ENCODE data around the gene INHBC. TPM values are rescaled to one million over a fixed set of nuclear protein-coding genes. Genes with fewer than 3 reads are reported as not detected.

Gene INHBC
- total RNA-seq, 1 experiment from 2014 or later = 0.35 TPM

- H3K36me3 ChIP-seq (ENCODE audit: low read depth) = no peaks in the 10 kb centered on the region
- no peak overlapping the region for H3K27ac ChIP-seq
- H3K27me3 ChIP-seq (ENCODE audit: insufficient read depth, low read depth) = no peaks in the 10 kb centered on the region
- no peak overlapping the region for H2AFZ ChIP-seq
- H3K4me2 ChIP-seq = no peak overlapping the region
- no peaks in the 10 kb centered on the region for H3K9me2 ChIP-seq (ENCODE audit: insufficient read depth)
- no TSS peak for BruUV-seq (replicated peaks)
- intact Hi-C loops (cut with micrococcal nuclease; ENCODE audit: unreplicated experiment) = no loop called here
- no peaks in the 10 kb centered on the region for H3K79me2 ChIP-seq (ENCODE audit: low read depth)
- ChIA-PET POLR2A (ENCODE audit: unreplicated experiment) (no interaction called here), CTCF (no interaction called here)
- H3K9me3 ChIP-seq (ENCODE audit: insufficient read depth, low read depth) = no peaks in the 10 kb centered on the region
- no peak for DNase-seq
- no peak overlapping the region for H3K4me3 ChIP-seq
- H4K20me1 ChIP-seq (ENCODE audit: insufficient read depth) = no peaks in the 10 kb centered on the region
- H3F3A ChIP-seq (ENCODE audit: insufficient read depth, low read depth) = peaks cover 5% of the 10 kb centered on the region; the same call in 1 of the 2 replicates
- peaks cover under 1% of the 10 kb centered on the region; the same call in 1 of the 2 replicates for H3K4me1 ChIP-seq (replicated peaks; ENCODE audit: insufficient read depth)
- TF ChIP-seq, protein P1, sequence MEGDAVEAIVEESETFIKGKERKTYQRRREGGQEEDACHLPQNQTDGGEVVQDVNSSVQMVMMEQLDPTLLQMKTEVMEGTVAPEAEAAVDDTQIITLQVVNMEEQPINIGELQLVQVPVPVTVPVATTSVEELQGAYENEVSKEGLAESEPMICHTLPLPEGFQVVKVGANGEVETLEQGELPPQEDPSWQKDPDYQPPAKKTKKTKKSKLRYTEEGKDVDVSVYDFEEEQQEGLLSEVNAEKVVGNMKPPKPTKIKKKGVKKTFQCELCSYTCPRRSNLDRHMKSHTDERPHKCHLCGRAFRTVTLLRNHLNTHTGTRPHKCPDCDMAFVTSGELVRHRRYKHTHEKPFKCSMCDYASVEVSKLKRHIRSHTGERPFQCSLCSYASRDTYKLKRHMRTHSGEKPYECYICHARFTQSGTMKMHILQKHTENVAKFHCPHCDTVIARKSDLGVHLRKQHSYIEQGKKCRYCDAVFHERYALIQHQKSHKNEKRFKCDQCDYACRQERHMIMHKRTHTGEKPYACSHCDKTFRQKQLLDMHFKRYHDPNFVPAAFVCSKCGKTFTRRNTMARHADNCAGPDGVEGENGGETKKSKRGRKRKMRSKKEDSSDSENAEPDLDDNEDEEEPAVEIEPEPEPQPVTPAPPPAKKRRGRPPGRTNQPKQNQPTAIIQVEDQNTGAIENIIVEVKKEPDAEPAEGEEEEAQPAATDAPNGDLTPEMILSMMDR (conservative IDR thresholded peaks at IDR 0.05) = no peak
- no peak for TF ChIP-seq EZH2 (IDR thresholded peaks at IDR 0.05; ENCODE audit: low read depth)
These were observed 14.8 kb downstream of the INHBC start for GRCh38 chr12:57449375-57449774.

- Histone ChIP-seq H3K79me2 (ENCODE audit: low read depth) (no peaks in the 10 kb centered on the region), H3K27ac (no peak overlapping the region), H3K9me3 (ENCODE audit: insufficient read depth, low read depth) (no peaks in the 10 kb centered on the region), H4K20me1 (ENCODE audit: insufficient read depth) (no peaks in the 10 kb centered on the region), H3K36me3 (ENCODE audit: low read depth) (no peaks in the 10 kb centered on the region), H3K9me2 (ENCODE audit: insufficient read depth) (no peaks in the 10 kb centered on the region), H3K4me2 (no peak overlapping the region), H3F3A (ENCODE audit: insufficient read depth, low read depth) (peaks cover 2% of the 10 kb centered on the region; the same call in 1 of the 2 replicates), H3K4me3 (no peak overlapping the region), H3K4me1 (replicated peaks; ENCODE audit: insufficient read depth) (peaks cover 7% of the 10 kb centered on the region), H3K27me3 (ENCODE audit: insufficient read depth, low read depth) (no peaks in the 10 kb centered on the region), H2AFZ (no peak overlapping the region)
- no TSS peak for BruUV-seq (replicated peaks)
- ChIA-PET POLR2A (ENCODE audit: unreplicated experiment) (no interaction called here), CTCF (no interaction called here)
- intact Hi-C loops (cut with micrococcal nuclease; ENCODE audit: unreplicated experiment) = loop anchor here (10.0 kb wide), 1 partner anchor 455 kb away; no protein-coding TSS in a partner anchor
- DNase-seq = no peak
- no peak for TF ChIP-seq EZH2 (IDR thresholded peaks at IDR 0.05; ENCODE audit: low read depth)
- TF ChIP-seq, protein P1 (conservative IDR thresholded peaks at IDR 0.05) = no peak
These were observed 15.5 kb downstream of the INHBC start for GRCh38 chr12:57450057-57450456.

GRCh38 chr12:57451233-57451778, 16.7 kb downstream of the INHBC start:
- H3K4me1 ChIP-seq (replicated peaks; ENCODE audit: insufficient read depth) = peaks cover 20% of the 10 kb centered on the region
- no peak overlapping the region for H3K4me3 ChIP-seq

More at GRCh38 chr12:57451233-57451778, 16.7 kb downstream of the INHBC start:
- TF ChIP-seq EZH2 (IDR thresholded peaks at IDR 0.05; ENCODE audit: low read depth) = no peak
- TF ChIP-seq, protein P1 (conservative IDR thresholded peaks at IDR 0.05) = no peak
- no TSS peak for BruUV-seq (replicated peaks)
- H3K36me3 ChIP-seq (ENCODE audit: low read depth) = no peaks in the 10 kb centered on the region
- no peak overlapping the region for H3K27ac ChIP-seq
- no peaks in the 10 kb centered on the region for H3F3A ChIP-seq (ENCODE audit: insufficient read depth, low read depth)
- no peaks in the 10 kb centered on the region for H4K20me1 ChIP-seq (ENCODE audit: insufficient read depth)
- H2AFZ ChIP-seq = no peak overlapping the region
- H3K4me2 ChIP-seq = no peak overlapping the region
- no peaks in the 10 kb centered on the region for H3K9me2 ChIP-seq (ENCODE audit: insufficient read depth)
- no peaks in the 10 kb centered on the region for H3K9me3 ChIP-seq (ENCODE audit: insufficient read depth, low read depth)
- POLR2A ChIA-PET (ENCODE audit: unreplicated experiment) = no interaction called here
- intact Hi-C loops (cut with micrococcal nuclease; ENCODE audit: unreplicated experiment) = loop anchor here (10.0 kb wide), 1 partner anchor 453 kb away; no protein-coding TSS in a partner anchor
- CTCF ChIA-PET = no interaction called here
- DNase-seq = no peak
- H3K79me2 ChIP-seq (ENCODE audit: low read depth) = no peaks in the 10 kb centered on the region
- H3K27me3 ChIP-seq (ENCODE audit: insufficient read depth, low read depth) = no peaks in the 10 kb centered on the region
